ENCODE results near the gene CECR2. TPM values are rescaled to one million over a fixed set of nuclear protein-coding genes. Genes with fewer than 3 reads are reported as not detected.

CECR2 gene
- total and polyA plus RNA-seq, 2 donors from 2014 or later: 0.58 to 3.4 TPM

- DNase-seq: no peak
- TF ChIP-seq CTCF (IDR thresholded peaks at IDR 0.05; ENCODE audit: borderline replicate concordance, extremely low read depth, insufficient read depth): no peak
- Histone ChIP-seq H3K36me3 (ENCODE audit: control insufficient read depth in 2 of 3, insufficient read depth in 3 of 3, low read length in 3 of 3) (peaks cover 0 to 2% (median 2%) of the 10 kb centered on the region in 3 donors), H3K4me3 (ENCODE audit: low read length in 3 of 3) (no peak overlapping the region), H3K9me3 (ENCODE audit: control insufficient read depth in 2 of 3, insufficient read depth in 1 of 3, low read length in 3 of 3) (no peaks in the 10 kb centered on the region), H3K9ac (ENCODE audit: low read length in 3 of 3) (no peak overlapping the region), H3K27ac (ENCODE audit: low read depth in 2 of 2, low read length in 2 of 2) (no peak overlapping the region), H3K4me1 (ENCODE audit: control insufficient read depth in 2 of 3, insufficient read depth in 2 of 3, low read depth in 1 of 3, low read length in 3 of 3) (no peaks in the 10 kb centered on the region), H3K27me3 (ENCODE audit: control insufficient read depth, insufficient read depth, low read length) (no peaks in the 10 kb centered on the region)
- intact Hi-C loops (cut with DNase I): no loop called here
- FAIRE-seq: no peak
Observed at GRCh38 chr22:17508110-17508509, 138.8 kb downstream of the CECR2 start.

GRCh38 chr22:17512960-17513359, 143.7 kb downstream of the CECR2 start:
- DNase-seq (no peak), FAIRE-seq (no peak)
- Histone ChIP-seq H3K27me3 (ENCODE audit: control insufficient read depth, insufficient read depth, low read length) (no peaks in the 10 kb centered on the region), H3K9ac (ENCODE audit: low read length in 3 of 3) (no peak overlapping the region), H3K4me1 (ENCODE audit: control insufficient read depth in 2 of 3, insufficient read depth in 2 of 3, low read depth in 1 of 3, low read length in 3 of 3) (no peaks in the 10 kb centered on the region), H3K36me3 (ENCODE audit: control insufficient read depth in 2 of 3, insufficient read depth in 3 of 3, low read length in 3 of 3) (peaks cover 0 to 2% (median 0%) of the 10 kb centered on the region in 3 donors), H3K9me3 (ENCODE audit: control insufficient read depth in 2 of 3, insufficient read depth in 1 of 3, low read length in 3 of 3) (no peaks in the 10 kb centered on the region), H3K27ac (ENCODE audit: low read depth in 2 of 2, low read length in 2 of 2) (no peak overlapping the region), H3K4me3 (ENCODE audit: low read length in 3 of 3) (no peak overlapping the region)
- TF ChIP-seq CTCF (IDR thresholded peaks at IDR 0.05; ENCODE audit: borderline replicate concordance, extremely low read depth, insufficient read depth): no peak
- intact Hi-C loops (cut with DNase I): no loop called here

DNA sequence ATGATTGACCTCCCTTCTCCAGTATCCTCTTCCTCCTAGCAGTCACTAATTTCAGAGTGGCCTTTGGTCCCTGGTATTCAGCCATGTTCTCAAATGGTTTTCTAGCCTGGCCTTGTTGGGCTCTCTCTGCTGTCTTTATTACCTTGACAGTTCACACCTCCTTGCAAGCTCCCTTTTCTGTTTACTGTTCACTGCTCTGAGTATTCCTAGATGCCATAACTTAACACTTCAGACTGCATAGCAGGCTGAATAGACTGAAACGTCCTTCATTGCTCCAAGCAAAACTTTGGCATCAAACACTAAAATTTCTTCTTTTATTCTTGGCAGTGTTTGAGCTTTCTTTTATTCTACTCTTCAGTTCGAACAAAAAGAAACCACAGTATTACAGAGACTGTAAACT, 144.4 kb downstream of the CECR2 start:
- H3K4me1 ChIP-seq (ENCODE audit: control insufficient read depth in 2 of 3, insufficient read depth in 2 of 3, low read depth in 1 of 3, low read length in 3 of 3): no peaks in the 10 kb centered on the region
- no peak overlapping the region for H3K9ac ChIP-seq (ENCODE audit: low read length in 3 of 3)
- FAIRE-seq (no peak), DNase-seq (no peak)
- H3K4me3 ChIP-seq (ENCODE audit: low read length in 3 of 3): no peak overlapping the region
- H3K36me3 ChIP-seq (ENCODE audit: control insufficient read depth in 2 of 3, insufficient read depth in 3 of 3, low read length in 3 of 3): peaks cover 0 to 2% (median 0%) of the 10 kb centered on the region in 3 donors
- H3K27ac ChIP-seq (ENCODE audit: low read depth in 2 of 2, low read length in 2 of 2): no peak overlapping the region
- intact Hi-C loops (cut with DNase I): no loop called here
- no peaks in the 10 kb centered on the region for H3K9me3 ChIP-seq (ENCODE audit: control insufficient read depth in 2 of 3, insufficient read depth in 1 of 3, low read length in 3 of 3)
- no peak for TF ChIP-seq CTCF (IDR thresholded peaks at IDR 0.05; ENCODE audit: borderline replicate concordance, extremely low read depth, insufficient read depth)
- H3K27me3 ChIP-seq (ENCODE audit: control insufficient read depth, insufficient read depth, low read length): no peaks in the 10 kb centered on the region

- FAIRE-seq: no peak
Observed at GRCh38 chr22:17514084-17514483, 144.8 kb downstream of the CECR2 start.

More at GRCh38 chr22:17514084-17514483, 144.8 kb downstream of the CECR2 start:
- Histone ChIP-seq H3K27me3 (ENCODE audit: control insufficient read depth, insufficient read depth, low read length) (no peaks in the 10 kb centered on the region), H3K9ac (ENCODE audit: low read length in 3 of 3) (no peak overlapping the region), H3K9me3 (ENCODE audit: control insufficient read depth in 2 of 3, insufficient read depth in 1 of 3, low read length in 3 of 3) (no peaks in the 10 kb centered on the region), H3K4me3 (ENCODE audit: low read length in 3 of 3) (no peak overlapping the region), H3K27ac (ENCODE audit: low read depth in 2 of 2, low read length in 2 of 2) (no peak overlapping the region), H3K4me1 (ENCODE audit: control insufficient read depth in 2 of 3, insufficient read depth in 2 of 3, low read depth in 1 of 3, low read length in 3 of 3) (no peaks in the 10 kb centered on the region), H3K36me3 (ENCODE audit: control insufficient read depth in 2 of 3, insufficient read depth in 3 of 3, low read length in 3 of 3) (peaks cover 0 to 2% (median 0%) of the 10 kb centered on the region in 3 donors)
- intact Hi-C loops (cut with DNase I): no loop called here
- no peak for TF ChIP-seq CTCF (IDR thresholded peaks at IDR 0.05; ENCODE audit: borderline replicate concordance, extremely low read depth, insufficient read depth)
- DNase-seq: no peak
